NT2/D1 (cell line): ENCODE measurements around the gene LRRFIP1.

Source experiments
- DNase-seq: peaks from one replicate; pipeline ENCODE4 v3.0.0-alpha.2; 2011; ENCODE audit warnings: low read depth, low spot score
- H3K27me3 ChIP-seq: 2 replicates; pipeline ENCODE4 v1.6.0; 2011; ENCODE audit warnings: mild to moderate bottlenecking; ENCODE audit not compliant: insufficient read length, insufficient read depth
- H3K36me3 ChIP-seq: 2 replicates; pipeline ENCODE4 v1.6.1; 2011; ENCODE audit warnings: mild to moderate bottlenecking, low read length, mixed read lengths; ENCODE audit not compliant: insufficient read depth, insufficient read length
- H3K4me1 ChIP-seq: 2 replicates; pipeline ENCODE4 v1.5.1; 2011; ENCODE audit not compliant: insufficient read depth, insufficient read length
- H3K4me3 ChIP-seq: 2 replicates; pipeline ENCODE4 v1.5.1; 2011; ENCODE audit warnings: low read depth; ENCODE audit not compliant: insufficient read length
- H3K9ac ChIP-seq: 2 replicates; pipeline ENCODE4 v1.6.0; 2011; ENCODE audit warnings: low read depth; ENCODE audit not compliant: insufficient read length
- H3K9me3 ChIP-seq: 2 replicates; pipeline ENCODE4 v1.5.1; 2011; ENCODE audit warnings: mild to moderate bottlenecking, low read length; ENCODE audit not compliant: insufficient read depth
- SUZ12 ChIP-seq: IDR thresholded peaks from 2 replicates; pipeline ENCODE4 v1.6.1; 2011; ENCODE audit not compliant: insufficient read length, insufficient read depth; ENCODE audit errors: extremely low read depth
- YY1 ChIP-seq: IDR thresholded peaks from 2 replicates; pipeline ENCODE4 v1.6.1; 2011; ENCODE audit not compliant: insufficient read length, insufficient read depth
- ZNF274 ChIP-seq: IDR thresholded peaks from 2 replicates; pipeline ENCODE4 v1.6.1; 2011; ENCODE audit warnings: mild to moderate bottlenecking, low read depth, low read length

Gene LRRFIP1

GRCh38 chr2:237827421-237827987 lies 200.1 kb downstream of the LRRFIP1 start:
- no peak for DNase-seq
- no peaks in the 10 kb centered on the region for H3K4me1 ChIP-seq
- no peak overlapping the region for H3K9ac ChIP-seq
- H3K27me3 ChIP-seq: no peaks in the 10 kb centered on the region
- no peak overlapping the region for H3K4me3 ChIP-seq
- no peaks in the 10 kb centered on the region for H3K36me3 ChIP-seq
- no peaks in the 10 kb centered on the region for H3K9me3 ChIP-seq
- TF ChIP-seq YY1 (no peak), SUZ12 (no peak), ZNF274 (no peak)
